Upper lobe of right lung (tissue), 1 donor: ENCODE results near the gene ANXA8. TPM values are rescaled to one million over a fixed set of nuclear protein-coding genes. Genes with fewer than 3 reads are reported as not detected.

Experiments used
- ATAC-seq: fragments of 200-7000 bp; cut with Tn5 transposase; one replicate; pipeline ENCODE4 v1.9.1; 2020; ENCODE audit warnings: mild to moderate bottlenecking, moderate library complexity
- DNase-seq: peaks from one replicate; pipeline ENCODE4 v3.0.0-alpha.2; 2020
- H3K27ac ChIP-seq: fragments of 200-600 bp; one replicate; pipeline ENCODE4 v1.8.0; 2022
- H3K27me3 ChIP-seq: fragments of 200-600 bp; one replicate; pipeline ENCODE4 v1.8.0; 2022; ENCODE audit warnings: mild to moderate bottlenecking
- H3K36me3 ChIP-seq: fragments of 200-600 bp; one replicate; pipeline ENCODE4 v1.8.0; 2022
- H3K4me1 ChIP-seq: fragments of 200-600 bp; one replicate; pipeline ENCODE4 v1.8.0; 2022
- H3K4me3 ChIP-seq: fragments of 200-600 bp; one replicate; pipeline ENCODE4 v1.8.0; 2022; ENCODE audit warnings: mild to moderate bottlenecking
- H3K9me3 ChIP-seq: fragments of 200-600 bp; one replicate; pipeline ENCODE4 v1.8.0; 2022
- intact Hi-C: fragments of 100-400 bp; cut with DNase I; formaldehyde crosslinking; loops from one replicate; pipeline ENCODE4 v1.11.0; 2022
- total RNA-seq: library from RNA; stranded (reverse); fragmentation: NEBNext Ultra II Directional; extraction: Animal tissue kit (Norgen Biotek cat#: 25700); gene quantifications from one replicate; pipeline ENCODE4 v1.2.1, GENCODE V29; 2021
- TF ChIP-seq, protein P1 (sequence below): fragments of 200-600 bp; IDR thresholded peaks from one replicate; pipeline ENCODE4 v1.8.0; 2022; ENCODE audit warnings: antibody characterized with exemption
- donor health status: DM: no; HTN: yes; CAD: no; lungs with severe emphysema.

Gene ANXA8
- total RNA-seq, 1 donor from 2014 or later = 39.5 TPM

- no peaks in the 10 kb centered on the region for H3K27me3 ChIP-seq
- TF ChIP-seq, protein P1, sequence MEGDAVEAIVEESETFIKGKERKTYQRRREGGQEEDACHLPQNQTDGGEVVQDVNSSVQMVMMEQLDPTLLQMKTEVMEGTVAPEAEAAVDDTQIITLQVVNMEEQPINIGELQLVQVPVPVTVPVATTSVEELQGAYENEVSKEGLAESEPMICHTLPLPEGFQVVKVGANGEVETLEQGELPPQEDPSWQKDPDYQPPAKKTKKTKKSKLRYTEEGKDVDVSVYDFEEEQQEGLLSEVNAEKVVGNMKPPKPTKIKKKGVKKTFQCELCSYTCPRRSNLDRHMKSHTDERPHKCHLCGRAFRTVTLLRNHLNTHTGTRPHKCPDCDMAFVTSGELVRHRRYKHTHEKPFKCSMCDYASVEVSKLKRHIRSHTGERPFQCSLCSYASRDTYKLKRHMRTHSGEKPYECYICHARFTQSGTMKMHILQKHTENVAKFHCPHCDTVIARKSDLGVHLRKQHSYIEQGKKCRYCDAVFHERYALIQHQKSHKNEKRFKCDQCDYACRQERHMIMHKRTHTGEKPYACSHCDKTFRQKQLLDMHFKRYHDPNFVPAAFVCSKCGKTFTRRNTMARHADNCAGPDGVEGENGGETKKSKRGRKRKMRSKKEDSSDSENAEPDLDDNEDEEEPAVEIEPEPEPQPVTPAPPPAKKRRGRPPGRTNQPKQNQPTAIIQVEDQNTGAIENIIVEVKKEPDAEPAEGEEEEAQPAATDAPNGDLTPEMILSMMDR = no peak
- ATAC-seq (no peak), DNase-seq (no peak)
- H3K9me3 ChIP-seq = no peaks in the 10 kb centered on the region
- H3K4me3 ChIP-seq = no peak overlapping the region
- H3K4me1 ChIP-seq = no peaks in the 10 kb centered on the region
- intact Hi-C loops = no loop called here
- H3K36me3 ChIP-seq = no peaks in the 10 kb centered on the region
- H3K27ac ChIP-seq = no peak overlapping the region
Observed at GRCh38 chr10:47454780-47455058, 29.2 kb downstream of the ANXA8 start.

DNA sequence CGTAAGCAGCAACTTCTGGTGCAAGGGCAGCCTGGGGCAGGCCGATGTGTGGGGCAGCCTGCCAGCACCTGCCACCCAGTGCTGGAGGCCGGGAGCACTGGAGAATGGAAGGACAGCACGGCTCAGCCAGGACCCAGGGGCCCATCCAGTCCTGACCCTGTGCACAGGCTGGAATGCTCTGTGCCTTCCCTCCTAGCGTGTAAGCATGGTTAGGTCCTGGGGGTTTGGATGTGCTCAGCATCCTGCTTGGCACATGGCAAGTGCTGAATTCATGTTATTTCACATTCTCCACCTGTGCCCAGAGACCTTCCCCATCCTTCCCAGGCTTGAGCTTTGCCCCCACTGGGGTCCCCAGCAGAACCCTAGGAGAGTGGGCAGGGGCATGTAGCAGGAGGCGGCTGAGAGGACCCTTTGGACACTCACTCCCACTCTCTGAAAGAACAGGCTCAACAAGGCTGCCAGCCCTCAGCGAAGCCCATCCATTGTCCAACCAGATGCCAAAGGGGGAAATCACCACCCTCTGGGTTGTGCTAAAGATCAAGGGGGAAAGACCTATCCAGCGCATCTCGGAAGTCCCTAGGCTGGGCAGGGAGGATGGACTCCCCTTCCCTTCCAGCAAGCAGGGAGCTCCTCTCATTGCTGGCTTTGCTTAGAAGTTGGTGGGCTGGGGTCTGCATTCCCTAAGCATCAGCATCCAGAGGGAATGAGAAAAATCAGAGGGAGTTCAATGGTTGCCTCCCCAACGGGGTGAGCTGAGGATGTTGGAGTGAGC lies 29.7 kb downstream of the ANXA8 start:
- DNase-seq (peak; percentile 46), ATAC-seq (no peak)
- H3K4me3 ChIP-seq = no peak overlapping the region
- intact Hi-C loops = no loop called here
- H3K9me3 ChIP-seq = no peaks in the 10 kb centered on the region
- no peak overlapping the region for H3K27ac ChIP-seq
- TF ChIP-seq, protein P1 = no peak
- no peaks in the 10 kb centered on the region for H3K36me3 ChIP-seq
- H3K27me3 ChIP-seq = no peaks in the 10 kb centered on the region
- no peaks in the 10 kb centered on the region for H3K4me1 ChIP-seq

GRCh38 chr10:47453141-47454007 lies 30.5 kb downstream of the ANXA8 start:
- H3K4me1 ChIP-seq = no peaks in the 10 kb centered on the region
- no peak overlapping the region for H3K27ac ChIP-seq
- H3K9me3 ChIP-seq = no peaks in the 10 kb centered on the region
- ATAC-seq (no peak), DNase-seq (no peak)
- intact Hi-C loops = no loop called here
- no peaks in the 10 kb centered on the region for H3K36me3 ChIP-seq
- H3K4me3 ChIP-seq = no peak overlapping the region
- no peaks in the 10 kb centered on the region for H3K27me3 ChIP-seq
- TF ChIP-seq, protein P1 = no peak

DNA sequence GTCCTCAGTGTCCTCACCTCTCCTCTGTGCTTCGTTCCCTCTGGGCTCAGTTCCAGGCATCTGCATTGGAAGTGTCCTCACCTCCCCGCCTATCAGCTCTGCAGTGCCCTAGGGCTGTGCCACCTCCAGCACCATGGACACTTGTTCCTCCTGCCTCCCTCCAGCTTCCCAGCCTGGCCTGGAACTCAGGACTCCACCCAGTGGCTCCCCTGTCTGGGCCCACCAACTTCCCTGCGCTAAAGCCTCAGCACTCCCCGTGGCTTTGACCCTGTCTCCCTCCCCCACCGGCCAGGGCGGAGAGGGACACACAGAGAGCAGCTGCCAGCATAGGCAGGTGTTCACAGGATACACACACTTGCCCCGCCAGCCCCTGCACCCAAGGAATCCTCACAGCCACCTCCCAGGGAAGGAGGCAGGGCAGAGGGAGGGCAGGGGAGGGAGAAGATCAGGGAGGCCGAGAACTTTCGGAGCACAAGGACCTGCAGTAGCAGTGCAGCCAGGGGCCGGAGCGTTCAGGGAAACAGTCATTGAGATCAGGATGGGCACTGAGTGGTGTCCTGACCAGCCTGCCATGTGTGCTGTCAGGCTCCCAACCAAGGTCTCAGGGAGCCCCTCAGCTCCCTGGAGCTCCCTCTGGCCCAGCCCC lies 31.3 kb downstream of the ANXA8 start:
- ATAC-seq = no peak
- Histone ChIP-seq H3K36me3 (no peaks in the 10 kb centered on the region), H3K9me3 (no peaks in the 10 kb centered on the region), H3K27me3 (no peaks in the 10 kb centered on the region), H3K27ac (no peak overlapping the region), H3K4me1 (no peaks in the 10 kb centered on the region), H3K4me3 (no peak overlapping the region)
- TF ChIP-seq, protein P1 = no peak
- DNase-seq = peak; percentile 48
- intact Hi-C loops = no loop called here

DNA sequence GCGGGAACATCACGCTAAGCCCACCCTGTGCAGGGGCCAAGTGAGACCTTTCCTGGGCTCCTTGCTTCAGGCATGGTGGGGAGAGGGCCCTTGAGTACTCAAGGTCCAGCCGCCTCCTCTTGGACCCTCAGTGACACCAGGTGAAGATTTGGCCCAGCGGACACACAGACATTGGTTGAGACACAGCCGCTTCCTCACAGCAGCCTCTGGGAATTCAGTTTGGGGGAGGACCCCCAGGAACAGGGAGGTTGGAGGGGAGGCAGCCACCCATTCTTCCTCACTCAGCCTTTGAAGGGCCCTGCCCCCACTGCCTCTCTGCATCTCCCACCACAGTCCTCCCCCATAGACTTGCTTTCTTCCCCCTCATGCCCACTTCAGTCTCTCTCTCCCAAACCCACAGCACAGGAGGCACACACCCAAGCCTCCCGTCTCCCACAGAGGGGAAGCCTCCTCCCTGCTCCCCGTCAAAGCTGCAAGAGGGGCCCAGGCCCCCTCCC lies 31.9 kb downstream of the ANXA8 start:
- no peaks in the 10 kb centered on the region for H3K4me1 ChIP-seq
- no peaks in the 10 kb centered on the region for H3K9me3 ChIP-seq
- H3K4me3 ChIP-seq = no peak overlapping the region
- peak; percentile 42 for DNase-seq
- no peak for ATAC-seq
- H3K27ac ChIP-seq = no peak overlapping the region
- TF ChIP-seq, protein P1 = no peak
- intact Hi-C loops = no loop called here
- H3K27me3 ChIP-seq = no peaks in the 10 kb centered on the region
- no peaks in the 10 kb centered on the region for H3K36me3 ChIP-seq
